Right cardiac atrium (tissue), 5 donors: ENCODE measurements around the gene ALDH5A1. TPM values are rescaled to one million over a fixed set of nuclear protein-coding genes. Genes with fewer than 3 reads are reported as not detected.

Experiments
- ATAC-seq, 2 donors: fragments of 200-7000 bp; cut with Tn5 transposase; one replicate each; pipeline versions ENCODE4 v1.8.0 to v1.9.1; 2020; ENCODE audit warnings: moderate library complexity in 2 of 2, mild to moderate bottlenecking in 1 of 2
- DNase-seq, 3 donors: peaks; one replicate each; pipeline ENCODE4 v3.0.0-alpha.2; 2020
- H3K27ac ChIP-seq: one replicate; pipeline ENCODE4 v1.5.1; 2013; ENCODE audit warnings: mild to moderate bottlenecking, low read length, control low read depth, moderate library complexity
- H3K27me3 ChIP-seq: one replicate; pipeline ENCODE4 v1.6.1; 2013; ENCODE audit not compliant: control insufficient read depth, insufficient read depth
- H3K4me1 ChIP-seq: one replicate; pipeline ENCODE4 v1.6.1; 2013; ENCODE audit warnings: low read length; ENCODE audit not compliant: control insufficient read depth, insufficient read depth
- H3K4me3 ChIP-seq: one replicate; pipeline ENCODE4 v1.5.1; 2013; ENCODE audit warnings: low read length, control low read depth
- H3K9me3 ChIP-seq: one replicate; pipeline ENCODE4 v1.6.1; 2013; ENCODE audit warnings: low read length; ENCODE audit not compliant: control insufficient read depth
- WGBS: extraction: QIAGEN DNeasy Blood & Tissue Kit; methylation state at CpG from one replicate; pipeline ENCODE4 v1.1.7; 2013; 5-methylcytosine and 5-hydroxymethylcytosine counted together
- intact Hi-C, 4 donors: fragments of 100-400 bp; cut with DNase I; formaldehyde crosslinking; loops; one replicate each; pipeline versions ENCODE4 v1.11.0 to v1.14.0; 2022 to 2023
- polyA plus RNA-seq: library from polyadenylated mRNA; stranded (reverse); fragments of 200-250 nt; gene quantifications from one replicate; pipeline ENCODE4 v1.2.3, GENCODE V29; 2013
- total RNA-seq, 4 donors: library from RNA; stranded (reverse); fragmentation: NEBNext Ultra II Directional; extraction: Animal tissue kit (Norgen Biotek cat#: 25700); gene quantifications; one replicate each; pipeline ENCODE4 v1.2.1, GENCODE V29; 2021
- donor health status: healthy with polysubstance abuse.
- donor health status: DM: no; HTN: yes; CAD: no.
- donor health status: DM: no; HTN: no; CAD: no.
- donor health status: DM: no; HTN: yes; CAD: no; lungs with severe emphysema.
- donor health status: DM: yes; HTN: yes; CAD: no.

ALDH5A1 gene
- total and polyA plus RNA-seq, 5 donors, result 7.7 to 16.5 (median 13.7) TPM

DNA sequence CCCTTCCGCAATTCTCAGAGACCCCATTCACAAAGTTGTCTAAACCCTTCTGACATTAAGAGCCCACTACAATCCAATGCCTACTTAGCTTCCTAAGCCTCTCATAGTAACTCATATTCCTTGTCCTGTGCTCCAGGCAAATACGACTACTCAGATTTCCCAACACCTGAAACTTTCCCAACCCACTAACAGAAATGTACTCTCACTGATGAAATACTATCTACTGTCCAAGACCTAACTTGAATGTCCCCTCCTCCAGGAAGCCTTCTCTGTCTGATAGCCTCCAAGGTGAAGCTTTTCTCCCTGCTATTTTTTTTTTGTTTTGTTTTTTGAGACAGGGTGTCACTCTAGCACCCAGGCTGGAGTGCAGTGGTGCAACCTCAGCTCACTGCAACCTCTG, 35.8 kb upstream of the ALDH5A1 start:
- Histone ChIP-seq H3K9me3 (no peaks in the 10 kb centered on the region), H3K4me3 (no peak overlapping the region), H3K4me1 (no peaks in the 10 kb centered on the region), H3K27ac (no peak overlapping the region), H3K27me3 (no peaks in the 10 kb centered on the region)
- no peak for ATAC-seq
- 90% methylated on average over 2 of the region's 2 CpGs for WGBS
- DNase-seq, result no peak
- intact Hi-C loops, result no loop called here

DNA sequence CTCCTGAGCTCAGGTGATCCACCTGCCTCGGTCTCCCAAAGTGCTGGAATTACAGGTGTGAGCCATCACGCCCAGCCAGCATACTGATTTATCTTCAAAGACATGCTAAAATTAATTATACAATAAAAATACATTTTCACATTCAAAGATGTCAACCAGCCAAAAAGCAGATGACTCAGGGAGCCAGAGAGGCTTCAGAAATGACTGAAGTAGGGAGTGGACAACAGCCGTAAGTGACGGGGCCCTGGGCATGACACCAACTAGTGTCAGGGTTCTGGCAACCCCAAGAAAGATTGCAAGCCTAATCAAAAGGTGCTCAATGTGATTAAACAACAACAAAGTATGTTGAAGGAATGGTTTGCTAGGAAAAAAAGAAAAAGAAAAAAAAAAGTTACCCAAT, 33.8 kb upstream of the ALDH5A1 start:
- 83% methylated on average over 4 of the region's 4 CpGs for WGBS

DNA sequence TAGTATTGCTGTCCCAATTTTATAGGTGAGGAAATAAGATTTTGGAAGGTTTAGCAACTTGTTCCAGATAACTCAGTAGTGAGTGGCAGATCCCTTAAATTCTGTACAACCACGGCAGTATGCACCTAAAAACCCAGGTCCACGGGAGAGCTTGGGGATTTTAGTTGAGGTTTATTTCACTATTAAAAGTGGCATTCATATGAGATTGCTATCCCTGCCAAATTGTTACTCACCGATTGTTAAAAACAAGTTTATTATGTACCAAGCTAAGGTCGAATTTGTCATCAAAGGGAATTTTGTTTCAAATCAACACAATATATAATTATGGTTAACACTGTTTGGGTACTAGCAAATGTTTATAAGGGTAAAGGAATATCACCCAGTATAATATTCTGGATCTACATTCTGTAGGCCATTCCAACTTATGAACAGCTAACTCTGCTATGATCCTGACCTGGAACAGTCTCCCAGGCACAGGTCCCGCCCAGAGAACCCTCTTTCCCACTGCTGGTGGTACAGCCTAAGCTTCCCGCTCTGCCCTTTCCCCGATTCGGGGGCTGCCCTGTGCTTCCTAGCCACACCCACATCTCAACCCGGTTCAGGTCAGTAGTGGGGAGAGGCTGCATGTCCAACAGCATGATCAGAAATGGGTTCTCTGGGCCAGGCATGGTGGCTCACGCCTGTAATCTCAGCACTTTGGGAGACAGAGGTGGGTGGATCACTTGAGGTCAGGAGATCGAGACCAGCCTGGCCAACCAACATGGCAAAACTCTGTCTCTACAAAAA, 30.3 kb upstream of the ALDH5A1 start:
- Histone ChIP-seq H3K4me1 (no peaks in the 10 kb centered on the region), H3K27me3 (no peaks in the 10 kb centered on the region), H3K9me3 (no peaks in the 10 kb centered on the region), H3K27ac (no peak overlapping the region), H3K4me3 (no peak overlapping the region)
- no peak for DNase-seq
- no peak for ATAC-seq
- intact Hi-C loops, result no loop called here
- WGBS, result 89% methylated on average over 11 of the region's 11 CpGs

More for the DNA sequence above, 33.8 kb upstream of the ALDH5A1 start:
- Histone ChIP-seq H3K9me3 (no peaks in the 10 kb centered on the region), H3K27ac (no peak overlapping the region), H3K4me3 (no peak overlapping the region), H3K27me3 (no peaks in the 10 kb centered on the region), H3K4me1 (no peaks in the 10 kb centered on the region)
- DNase-seq, result no peak
- ATAC-seq, result no peak
- intact Hi-C loops, result no loop called here

DNA sequence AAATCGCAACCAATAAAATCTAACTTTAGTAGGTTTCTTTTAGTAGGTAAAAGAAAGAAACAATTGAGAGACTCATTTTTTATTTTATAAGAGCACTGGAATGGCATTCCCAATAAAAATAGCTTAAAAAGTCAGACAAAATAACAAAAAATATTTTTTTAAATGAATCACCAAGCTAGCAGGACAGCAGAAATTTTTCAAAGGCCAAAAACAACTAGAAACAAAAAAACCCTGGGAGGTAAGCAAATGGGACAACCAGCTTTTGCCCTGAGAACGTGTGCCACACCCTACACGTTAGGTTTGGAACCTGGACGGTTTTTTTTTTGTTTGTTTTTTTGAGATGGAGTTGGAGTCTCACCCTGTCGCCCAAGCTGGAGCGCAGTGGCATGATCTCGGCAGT, 25.0 kb upstream of the ALDH5A1 start:
- Histone ChIP-seq H3K4me3 (no peak overlapping the region), H3K27me3 (no peaks in the 10 kb centered on the region), H3K4me1 (no peaks in the 10 kb centered on the region), H3K27ac (no peak overlapping the region), H3K9me3 (no peaks in the 10 kb centered on the region)
- no peak for ATAC-seq
- intact Hi-C loops, result no loop called here
- DNase-seq, result no peak
- WGBS, result 90% methylated on average over 7 of the region's 7 CpGs

DNA sequence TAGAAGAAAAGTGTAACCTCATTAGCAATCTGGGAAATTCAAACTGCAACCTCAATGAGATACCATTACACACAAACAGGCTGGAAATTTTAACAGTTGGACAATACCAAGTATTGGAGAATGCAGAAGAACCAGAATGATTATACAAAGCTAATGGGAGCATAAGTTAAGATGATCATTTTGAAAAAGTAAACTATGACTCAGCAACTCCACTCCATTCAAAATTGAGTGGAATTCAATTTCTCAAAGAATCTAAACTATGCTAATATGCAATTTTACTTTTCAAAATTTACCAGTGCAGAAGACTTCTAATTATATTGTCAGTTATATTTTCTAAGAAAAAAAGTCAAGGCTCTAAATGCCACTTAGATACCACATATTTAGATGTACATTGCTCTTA, 22.6 kb upstream of the ALDH5A1 start:
- DNase-seq (no peak), ATAC-seq (no peak)
- no peak overlapping the region for H3K27ac ChIP-seq
- H3K9me3 ChIP-seq, result no peaks in the 10 kb centered on the region
- no peak overlapping the region for H3K4me3 ChIP-seq
- intact Hi-C loops, result no loop called here
- H3K4me1 ChIP-seq, result no peaks in the 10 kb centered on the region
- H3K27me3 ChIP-seq, result no peaks in the 10 kb centered on the region

DNA sequence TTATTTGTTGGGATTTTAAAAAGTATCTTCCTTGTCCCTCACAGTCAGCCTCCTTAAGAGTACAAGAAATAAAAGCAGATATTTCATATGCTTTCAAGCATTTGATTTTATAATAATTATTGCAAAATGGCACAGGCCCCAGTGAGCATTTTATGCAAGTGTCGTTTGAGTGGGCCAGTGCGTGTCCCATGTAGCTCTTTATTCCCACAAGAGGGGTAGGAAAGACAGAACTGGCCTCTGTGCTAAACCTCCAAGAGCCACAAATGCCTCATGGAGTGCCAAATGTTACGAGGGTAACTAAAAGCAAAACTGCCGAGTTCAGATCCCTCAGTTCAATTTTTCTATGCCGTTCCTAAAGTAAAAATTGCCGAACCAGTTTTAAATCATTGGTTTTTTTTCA, 18.1 kb upstream of the ALDH5A1 start:
- H3K4me1 ChIP-seq, result no peaks in the 10 kb centered on the region
- no peak for ATAC-seq
- WGBS, result 91% methylated on average over 6 of the region's 6 CpGs
- DNase-seq, result no peak
- no peak overlapping the region for H3K27ac ChIP-seq
- no peak overlapping the region for H3K4me3 ChIP-seq
- H3K9me3 ChIP-seq, result no peaks in the 10 kb centered on the region
- H3K27me3 ChIP-seq, result no peaks in the 10 kb centered on the region
- intact Hi-C loops, result no loop called here

DNA sequence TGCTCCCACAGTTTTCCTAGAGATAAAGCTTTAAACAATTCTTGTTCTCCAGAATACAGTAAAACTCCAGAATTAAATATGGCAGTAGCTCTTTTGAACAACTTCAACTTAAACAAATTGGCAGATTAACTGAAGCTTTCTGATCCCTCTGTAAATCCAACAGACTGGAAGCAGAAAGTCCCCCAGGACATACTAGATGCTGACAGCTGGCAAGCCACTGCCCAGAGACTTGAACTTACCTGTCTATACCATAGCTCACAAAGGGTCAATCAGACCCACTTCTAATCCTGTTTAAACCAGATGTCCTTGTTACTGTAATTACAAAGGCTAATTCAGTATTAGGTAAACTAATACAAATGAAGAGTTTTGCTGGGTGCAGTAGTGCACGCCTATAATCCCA, 17.7 kb upstream of the ALDH5A1 start:
- no peak for ATAC-seq
- no peak overlapping the region for H3K4me3 ChIP-seq
- WGBS, result 98% methylated on average over 1 of the region's 1 CpG
- no peak for DNase-seq
- no peaks in the 10 kb centered on the region for H3K9me3 ChIP-seq
- H3K27ac ChIP-seq, result no peak overlapping the region
- H3K4me1 ChIP-seq, result no peaks in the 10 kb centered on the region
- intact Hi-C loops, result no loop called here
- H3K27me3 ChIP-seq, result no peaks in the 10 kb centered on the region

DNA sequence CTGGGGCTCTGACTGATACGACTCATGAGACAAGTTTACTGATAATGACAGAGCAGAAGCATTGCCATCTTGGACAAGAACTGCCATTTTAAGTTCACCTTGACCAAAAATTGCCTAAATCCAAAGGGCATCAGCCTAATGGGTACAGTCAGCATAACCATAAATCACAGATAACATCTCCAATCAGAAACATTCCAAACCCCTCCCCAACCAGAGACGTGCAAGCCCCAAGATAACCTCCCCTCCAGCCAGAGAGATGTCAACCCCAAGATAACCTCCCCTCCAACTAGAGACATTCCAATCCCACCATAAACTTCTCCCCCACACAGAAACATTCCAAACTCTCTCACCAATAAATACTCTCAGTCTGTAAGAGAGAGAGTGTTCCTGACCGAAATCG, 15.9 kb upstream of the ALDH5A1 start:
- 64% methylated on average over 4 of the region's 4 CpGs for WGBS
- Histone ChIP-seq H3K4me3 (no peak overlapping the region), H3K27ac (no peak overlapping the region), H3K9me3 (no peaks in the 10 kb centered on the region), H3K27me3 (no peaks in the 10 kb centered on the region), H3K4me1 (no peaks in the 10 kb centered on the region)
- no peak for ATAC-seq
- intact Hi-C loops, result no loop called here
- DNase-seq, result no peak

DNA sequence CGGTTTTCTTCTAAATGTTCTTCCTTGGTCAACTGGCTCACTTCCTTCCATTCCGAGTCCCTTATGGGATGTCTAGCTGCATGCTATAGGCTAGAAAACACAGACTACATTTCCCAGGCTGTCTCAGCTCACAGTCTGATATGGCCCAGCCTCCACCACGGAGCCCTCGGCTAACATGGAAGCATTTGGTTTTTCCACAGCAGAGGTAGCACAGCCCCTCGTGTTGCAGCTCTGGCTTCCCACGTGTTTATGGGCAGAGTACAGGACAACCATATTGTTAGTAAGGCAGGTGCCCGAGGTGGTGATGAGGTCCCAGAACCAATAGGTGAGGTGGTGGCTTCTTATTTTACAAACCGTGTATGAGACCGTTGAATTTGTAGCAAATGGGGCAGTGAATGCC, 14.1 kb upstream of the ALDH5A1 start:
- H3K9me3 ChIP-seq, result no peaks in the 10 kb centered on the region
- ATAC-seq (no peak), DNase-seq (no peak)
- intact Hi-C loops, result no loop called here
- no peaks in the 10 kb centered on the region for H3K27me3 ChIP-seq
- no peaks in the 10 kb centered on the region for H3K4me1 ChIP-seq
- H3K27ac ChIP-seq, result no peak overlapping the region
- H3K4me3 ChIP-seq, result no peak overlapping the region
- WGBS, result 88% methylated on average over 9 of the region's 9 CpGs

DNA sequence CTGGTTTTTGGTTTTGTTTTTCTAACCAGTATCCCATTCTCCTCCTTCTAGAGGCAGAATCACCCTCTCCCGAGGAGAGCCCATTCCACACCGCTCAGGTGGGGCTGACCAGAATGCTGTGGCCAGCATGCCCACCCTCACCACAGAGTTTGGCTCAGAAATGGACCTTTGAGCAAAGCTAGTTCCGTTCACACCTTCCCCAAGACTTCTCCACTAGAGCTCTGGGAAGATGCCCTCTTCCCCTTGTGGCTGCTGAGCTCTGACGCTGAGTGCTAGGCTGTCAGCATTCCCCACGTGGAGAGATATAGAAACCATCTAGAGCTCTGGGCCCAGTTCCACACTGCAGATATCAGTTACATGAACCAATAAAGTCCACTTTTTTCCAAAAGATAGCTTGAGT, 13.3 kb upstream of the ALDH5A1 start:
- no peaks in the 10 kb centered on the region for H3K4me1 ChIP-seq
- H3K27me3 ChIP-seq, result no peaks in the 10 kb centered on the region
- no peaks in the 10 kb centered on the region for H3K9me3 ChIP-seq
- H3K4me3 ChIP-seq, result no peak overlapping the region
- intact Hi-C loops, result no loop called here
- H3K27ac ChIP-seq, result no peak overlapping the region
- ATAC-seq (peak; percentile 65 to 86), DNase-seq (no peak)
- WGBS, result 53% methylated on average over 5 of the region's 5 CpGs

DNA sequence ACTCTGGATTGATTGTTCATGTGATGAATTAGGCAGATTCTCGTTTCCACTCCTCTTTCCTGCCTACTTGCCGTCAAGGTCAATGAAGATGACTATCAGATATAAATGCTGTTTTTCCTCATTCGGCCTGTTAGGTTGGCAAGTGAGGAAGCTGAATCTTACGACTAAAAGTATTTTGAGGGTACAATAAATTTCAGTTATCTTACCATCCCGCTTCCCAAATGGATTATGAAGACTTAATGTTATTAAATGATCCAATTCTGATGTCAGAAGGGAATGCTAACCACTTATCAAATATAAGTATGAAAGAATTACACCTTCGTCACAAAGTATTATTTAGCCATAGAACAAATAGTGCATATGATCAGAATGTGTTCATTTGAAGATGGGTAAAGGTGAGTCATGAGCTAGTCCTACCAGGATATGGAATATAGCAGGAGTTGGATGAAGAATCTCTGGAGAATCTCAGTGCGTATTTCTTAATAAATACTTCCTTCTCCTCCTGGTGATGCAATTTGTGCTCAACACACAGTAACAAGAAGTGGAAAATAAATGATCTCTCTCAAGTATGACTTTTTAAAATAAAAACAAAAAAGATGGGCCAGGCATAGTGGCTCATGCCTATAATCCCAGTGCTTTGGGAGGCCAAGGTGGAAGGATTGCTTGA, 10.0 kb upstream of the ALDH5A1 start:
- intact Hi-C loops, result no loop called here
- no peak overlapping the region for H3K4me3 ChIP-seq
- ATAC-seq (no peak), DNase-seq (no peak)
- H3K27ac ChIP-seq, result no peak overlapping the region
- H3K27me3 ChIP-seq, result no peaks in the 10 kb centered on the region
- no peaks in the 10 kb centered on the region for H3K4me1 ChIP-seq
- H3K9me3 ChIP-seq, result no peaks in the 10 kb centered on the region
- WGBS, result 89% methylated on average over 7 of the region's 7 CpGs
